Measurements from ENCODE around the gene ADARB2. TPM values are rescaled to one million over a fixed set of nuclear protein-coding genes. Genes with fewer than 3 reads are reported as not detected.

ADARB2 gene
- total RNA-seq, 1 donor from 2014 or later, result 38.7 TPM

- Mint-ChIP-seq H3K27ac (ENCODE audit: unreplicated experiment) (peak overlapping the region; percentile 20), H3K27me3 (ENCODE audit: unreplicated experiment) (no peaks in the 10 kb centered on the region), H3K4me3 (ENCODE audit: unreplicated experiment) (no peak overlapping the region), H3K4me1 (ENCODE audit: unreplicated experiment) (peaks cover 22% of the 10 kb centered on the region), H3K36me3 (ENCODE audit: unreplicated experiment) (no peaks in the 10 kb centered on the region), H3K9me3 (ENCODE audit: unreplicated experiment) (no peaks in the 10 kb centered on the region)
- DNase-seq (ENCODE audit: extremely low spot score, unreplicated experiment), result no peak
- no peak for TF ChIP-seq CTCF (IDR thresholded peaks at IDR 0.05)
These were observed 389.2 kb downstream of the ADARB2 start for GRCh38 chr10:1347962-1348772.

- Mint-ChIP-seq H3K27ac (ENCODE audit: unreplicated experiment) (peak overlapping the region; percentile 20), H3K9me3 (ENCODE audit: unreplicated experiment) (no peaks in the 10 kb centered on the region), H3K27me3 (ENCODE audit: unreplicated experiment) (no peaks in the 10 kb centered on the region), H3K4me1 (ENCODE audit: unreplicated experiment) (peaks cover 28% of the 10 kb centered on the region), H3K36me3 (ENCODE audit: unreplicated experiment) (no peaks in the 10 kb centered on the region), H3K4me3 (ENCODE audit: unreplicated experiment) (no peak overlapping the region)
- DNase-seq (ENCODE audit: extremely low spot score, unreplicated experiment), result no peak
- TF ChIP-seq CTCF (IDR thresholded peaks at IDR 0.05), result no peak
These were observed 389.8 kb downstream of the ADARB2 start for GRCh38 chr10:1347525-1347924.

GRCh38 chr10:1346201-1346600 is 391.1 kb downstream of the ADARB2 start:
- DNase-seq (ENCODE audit: extremely low spot score, unreplicated experiment), result no peak
- H3K27me3 Mint-ChIP-seq (ENCODE audit: unreplicated experiment), result no peaks in the 10 kb centered on the region
- no peak for TF ChIP-seq CTCF (IDR thresholded peaks at IDR 0.05)
- H3K9me3 Mint-ChIP-seq (ENCODE audit: unreplicated experiment), result no peaks in the 10 kb centered on the region
- no peak overlapping the region for H3K4me3 Mint-ChIP-seq (ENCODE audit: unreplicated experiment)
- H3K4me1 Mint-ChIP-seq (ENCODE audit: unreplicated experiment), result peaks cover 32% of the 10 kb centered on the region
- H3K36me3 Mint-ChIP-seq (ENCODE audit: unreplicated experiment), result no peaks in the 10 kb centered on the region
- no peak overlapping the region for H3K27ac Mint-ChIP-seq (ENCODE audit: unreplicated experiment)

GRCh38 chr10:1345368-1345767 is 392.0 kb downstream of the ADARB2 start:
- no peak for DNase-seq (ENCODE audit: extremely low spot score, unreplicated experiment)
- TF ChIP-seq CTCF (IDR thresholded peaks at IDR 0.05), result no peak
- Mint-ChIP-seq H3K4me1 (ENCODE audit: unreplicated experiment) (peaks cover 32% of the 10 kb centered on the region), H3K27ac (ENCODE audit: unreplicated experiment) (no peak overlapping the region), H3K9me3 (ENCODE audit: unreplicated experiment) (no peaks in the 10 kb centered on the region), H3K4me3 (ENCODE audit: unreplicated experiment) (no peak overlapping the region), H3K36me3 (ENCODE audit: unreplicated experiment) (no peaks in the 10 kb centered on the region), H3K27me3 (ENCODE audit: unreplicated experiment) (no peaks in the 10 kb centered on the region)

- Mint-ChIP-seq H3K4me3 (ENCODE audit: unreplicated experiment) (no peak overlapping the region), H3K9me3 (ENCODE audit: unreplicated experiment) (no peaks in the 10 kb centered on the region), H3K36me3 (ENCODE audit: unreplicated experiment) (no peaks in the 10 kb centered on the region), H3K27ac (ENCODE audit: unreplicated experiment) (no peak overlapping the region), H3K27me3 (ENCODE audit: unreplicated experiment) (no peaks in the 10 kb centered on the region), H3K4me1 (ENCODE audit: unreplicated experiment) (peaks cover 30% of the 10 kb centered on the region)
- DNase-seq (ENCODE audit: extremely low spot score, unreplicated experiment), result no peak
- no peak for TF ChIP-seq CTCF (IDR thresholded peaks at IDR 0.05)
These were observed 392.5 kb downstream of the ADARB2 start for GRCh38 chr10:1344846-1345245.
